Stimulated activated CD4-positive, alpha-beta T cell treated with anti-CD3 and anti-CD28 coated beads, Interleukin-1b, Interleukin-23, amount 100 ng/mL, for 1 hour (primary cell): ENCODE results near the gene ANO4.

Experiments
- DNase-seq, 2 donors: peaks; one replicate each; pipeline ENCODE4 v3.0.0-alpha.2; 2020; ENCODE audit warnings: low read depth in 2 of 2

Gene ANO4

GRCh38 chr12:100808777-100809176, 14.2 kb downstream of the ANO4 start:
- DNase-seq, result no peak

- DNase-seq, result no peak
Measured at GRCh38 chr12:100820314-100820713, 25.7 kb downstream of the ANO4 start.

DNA sequence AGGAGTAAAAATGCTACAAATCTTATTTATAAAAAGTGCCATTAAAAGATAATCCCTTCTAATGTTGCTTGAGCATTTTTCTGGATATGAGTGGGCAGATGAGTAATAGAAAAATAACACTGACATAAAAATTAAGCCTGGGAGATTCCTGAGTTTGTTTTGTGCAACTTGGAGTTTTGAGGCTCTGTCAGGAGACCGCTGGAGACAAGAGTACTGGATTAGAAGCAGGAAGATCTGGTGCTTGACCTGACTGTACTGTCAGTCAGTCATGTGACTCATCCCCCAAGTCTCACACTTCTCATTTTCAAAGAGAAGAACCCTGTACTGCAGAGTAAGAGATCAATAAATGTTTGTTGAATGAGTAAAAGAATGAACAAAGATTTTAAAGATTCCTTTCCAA, 29.4 kb downstream of the ANO4 start:
- no peak for DNase-seq

GRCh38 chr12:100824476-100824875, 29.9 kb downstream of the ANO4 start:
- DNase-seq, result no peak

DNA sequence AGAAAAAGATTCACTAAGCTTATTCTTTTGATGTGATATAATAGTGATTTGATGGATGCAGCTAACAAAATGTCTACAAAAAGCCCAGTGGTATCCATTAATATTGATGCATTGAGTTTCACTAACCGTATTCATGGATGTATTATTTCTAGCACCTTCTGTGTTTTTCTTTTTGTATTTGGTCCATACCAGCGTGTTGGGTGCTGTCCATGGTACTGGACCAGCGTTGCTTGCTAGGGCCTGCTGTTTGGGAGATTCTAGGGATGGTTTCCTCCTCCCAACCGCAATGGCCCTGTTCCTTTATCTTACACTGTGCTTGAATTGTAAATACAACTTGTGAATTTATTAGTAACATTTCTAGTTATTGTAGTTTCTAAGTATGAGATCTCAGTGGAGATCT, 31.7 kb downstream of the ANO4 start:
- no peak for DNase-seq

DNA sequence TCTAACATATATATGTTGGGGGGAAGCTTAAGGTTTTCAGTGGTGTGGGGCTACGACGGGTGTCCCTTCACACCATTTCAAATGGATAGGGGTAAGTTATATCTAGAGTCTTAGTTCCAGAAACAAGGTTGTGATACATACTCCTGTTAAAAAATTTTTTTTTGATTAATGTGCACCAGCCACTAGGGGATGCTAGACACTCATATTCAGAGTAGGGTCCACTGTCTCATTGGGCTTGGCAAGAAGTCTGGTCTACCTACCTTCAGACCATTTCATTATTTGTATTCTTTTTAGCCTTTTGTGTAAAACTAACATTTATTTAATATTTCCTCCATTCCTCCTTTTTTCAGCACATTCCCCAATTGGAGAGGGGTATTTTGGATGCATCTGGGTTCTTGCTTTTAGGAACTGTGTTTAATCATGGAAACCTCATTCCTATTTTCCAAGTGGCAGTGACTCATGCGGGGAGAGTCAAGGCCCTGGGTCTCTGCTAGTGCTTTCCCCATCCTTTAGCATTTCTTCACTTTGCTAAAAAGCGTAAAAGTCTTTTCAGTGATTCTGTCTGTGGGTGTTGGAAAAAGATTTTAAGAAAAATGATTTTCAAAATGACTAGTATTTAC, 33.4 kb downstream of the ANO4 start:
- no peak for DNase-seq

DNA sequence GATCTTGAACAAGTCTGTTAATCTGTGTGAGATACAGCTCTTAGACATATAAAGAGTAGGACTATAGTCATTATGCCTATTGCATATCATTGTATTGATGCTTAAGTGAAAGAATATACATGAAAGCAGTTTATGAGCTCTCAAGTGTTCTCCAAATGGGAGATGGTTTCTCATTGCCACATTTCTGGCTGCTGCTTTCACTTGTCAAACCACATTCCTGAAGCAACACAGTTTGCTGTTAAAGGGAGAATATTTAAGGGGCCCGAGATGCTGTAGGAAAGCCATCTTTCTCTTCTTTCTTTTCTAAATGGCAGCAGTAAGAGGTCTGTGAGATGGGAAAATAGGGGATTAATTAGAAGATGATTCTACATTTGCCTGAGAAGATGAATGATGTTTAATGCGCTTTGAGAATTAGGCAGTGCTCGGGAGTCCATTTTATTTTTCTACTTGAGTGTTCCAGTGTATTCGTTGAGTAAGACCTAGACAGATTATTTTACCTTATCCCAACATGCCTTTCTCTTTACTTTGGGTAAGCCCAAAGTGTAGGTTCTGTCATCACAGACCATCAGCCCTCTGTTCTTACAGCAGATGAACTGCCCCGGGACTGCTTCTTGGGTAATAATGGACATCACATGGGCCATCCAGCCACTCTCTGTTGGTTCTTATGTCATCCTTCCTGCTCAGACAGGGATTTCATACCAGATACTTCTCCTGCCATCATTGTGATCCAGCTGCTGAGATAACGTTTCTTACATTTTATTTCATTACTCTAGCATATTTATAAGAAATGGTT, 35.6 kb downstream of the ANO4 start:
- no peak for DNase-seq

DNA sequence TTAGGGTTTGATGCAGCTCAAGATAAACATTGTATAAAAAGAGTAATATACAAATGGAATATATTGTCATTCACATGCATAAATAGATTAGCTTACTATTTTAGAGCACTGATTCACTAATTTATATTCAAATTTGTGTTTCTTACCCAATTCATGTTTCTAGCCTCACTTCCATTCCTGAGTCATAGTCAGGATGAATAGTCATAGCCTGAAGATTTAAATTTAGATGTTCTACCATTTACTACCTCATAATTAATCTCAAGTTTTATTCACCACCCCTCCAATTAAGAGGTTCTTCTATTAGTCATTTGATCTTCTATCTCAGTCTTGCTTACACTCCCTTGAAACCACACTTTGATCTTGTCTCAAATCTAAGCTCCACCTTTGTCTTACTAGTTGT, 38.7 kb downstream of the ANO4 start:
- DNase-seq, result no peak

GRCh38 chr12:100840748-100841147, 46.2 kb downstream of the ANO4 start:
- no peak for DNase-seq

GRCh38 chr12:100842156-100842555, 47.6 kb downstream of the ANO4 start:
- DNase-seq, result no peak

DNA sequence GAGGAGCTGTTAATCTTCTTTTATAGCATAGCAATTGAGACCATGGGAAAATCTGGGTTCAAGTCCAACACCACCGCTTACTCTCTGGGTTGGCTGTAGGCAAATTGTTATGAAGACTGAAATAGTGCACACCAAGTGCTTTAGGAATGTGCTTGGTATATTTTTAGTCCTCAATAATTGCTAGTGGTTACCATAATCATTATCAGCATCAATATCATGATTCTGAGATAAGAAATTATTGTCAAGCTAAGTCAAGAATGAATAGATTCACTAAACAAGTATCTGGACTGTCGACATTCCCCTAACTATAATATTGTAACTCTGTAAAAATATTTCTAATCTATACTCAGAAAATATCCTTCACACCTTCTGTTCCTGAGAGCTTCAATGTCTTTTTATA, 48.5 kb downstream of the ANO4 start:
- no peak for DNase-seq

DNA sequence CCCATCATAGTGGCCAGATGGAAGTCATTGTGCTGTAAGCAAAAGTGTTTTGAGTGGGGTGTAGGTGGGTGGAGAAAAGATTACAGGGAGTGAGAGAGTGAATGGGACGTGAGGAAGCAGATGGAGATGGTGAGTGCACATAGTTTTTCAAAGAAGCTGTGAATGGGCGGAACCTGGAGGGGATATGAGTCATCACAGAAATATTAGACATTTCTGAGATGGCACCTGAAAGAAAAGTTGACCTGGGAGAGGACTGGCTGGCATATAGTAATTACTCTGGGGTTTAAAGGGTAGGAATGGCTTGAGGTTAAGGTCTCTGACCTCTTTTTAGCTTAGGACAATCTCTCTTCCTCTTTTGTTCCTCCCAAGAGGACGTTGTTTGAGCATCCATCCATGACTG, 50.5 kb downstream of the ANO4 start:
- DNase-seq, result no peak

DNA sequence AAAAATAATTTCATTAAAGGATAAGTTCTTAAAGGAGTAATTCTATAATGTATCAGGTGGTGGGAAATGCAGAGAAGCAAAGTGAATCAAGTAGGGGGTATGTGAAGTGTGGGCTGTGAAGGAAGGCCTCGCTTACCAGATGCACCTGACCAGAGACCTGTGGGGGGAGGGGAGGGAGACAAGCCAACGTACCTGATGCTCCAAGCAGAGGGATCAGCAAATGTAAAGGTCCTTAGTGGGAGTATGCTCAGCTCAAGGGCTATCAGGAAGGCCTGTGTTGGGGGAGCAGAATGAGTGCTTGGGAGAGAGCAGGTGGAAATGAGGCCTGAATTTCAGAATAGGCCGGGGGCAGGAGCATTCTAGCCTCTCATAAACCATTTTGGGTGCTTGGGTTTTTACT, 57.1 kb downstream of the ANO4 start:
- DNase-seq, result no peak

GRCh38 chr12:100857418-100857817, 62.8 kb downstream of the ANO4 start:
- DNase-seq, result no peak

- DNase-seq, result no peak
Measured at GRCh38 chr12:100857971-100858370, 63.4 kb downstream of the ANO4 start.

DNA sequence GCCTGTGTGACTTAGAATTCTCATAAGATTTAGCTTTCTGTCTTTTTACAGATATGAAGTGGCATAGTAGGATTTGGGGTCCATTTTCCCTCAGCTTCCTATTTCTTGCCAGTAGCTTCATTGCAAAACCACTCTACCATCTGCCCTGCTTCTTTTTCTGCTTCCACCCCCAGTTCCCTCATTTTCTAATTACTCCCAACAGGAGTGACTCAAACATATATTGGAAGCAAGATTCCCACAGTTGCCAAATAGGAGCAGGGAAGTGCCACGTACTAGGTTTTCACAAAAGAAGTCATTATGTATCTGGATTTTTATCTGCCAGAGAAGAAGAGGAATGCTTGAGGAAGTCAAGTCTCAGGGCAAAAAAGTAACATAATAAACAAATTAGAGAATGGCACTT, 64.1 kb downstream of the ANO4 start:
- DNase-seq, result no peak

- DNase-seq, result no peak
Measured at GRCh38 chr12:100859063-100859627, 64.6 kb downstream of the ANO4 start.

GRCh38 chr12:100860611-100861010, 66.0 kb downstream of the ANO4 start:
- DNase-seq, result no peak

GRCh38 chr12:100862676-100863075, 68.1 kb downstream of the ANO4 start:
- DNase-seq, result no peak

- no peak for DNase-seq
Measured at GRCh38 chr12:100864366-100864765, 69.8 kb downstream of the ANO4 start.

GRCh38 chr12:100867639-100868393, 73.2 kb downstream of the ANO4 start:
- no peak for DNase-seq

GRCh38 chr12:100868487-100868886, 73.9 kb downstream of the ANO4 start:
- no peak for DNase-seq
